Liver (tissue), 3 donors: ENCODE data around the gene SSPN.

Source experiments
- CTCF ChIP-seq: fragments of 150-350 bp; IDR thresholded peaks from 2 replicates; pipeline ENCODE4 v1.5.1; 2017; ENCODE audit warnings: improper control_type of control experiment, low read depth, low read length; ENCODE audit not compliant: missing input control
- EGR1 ChIP-seq, 2 donors: IDR thresholded peaks; 2 replicates each; pipeline ENCODE4 v1.6.1; 2016 to 2018; ENCODE audit warnings: antibody characterized with exemption in 2 of 2, low read depth in 2 of 2
- FOXA1 ChIP-seq: IDR thresholded peaks from 2 replicates; pipeline ENCODE4 v1.6.1; 2016; ENCODE audit warnings: antibody characterized with exemption
- FOXA2 ChIP-seq: IDR thresholded peaks from 2 replicates; pipeline ENCODE4 v1.6.1; 2016; ENCODE audit warnings: antibody characterized with exemption
- GABPA ChIP-seq, 2 donors: IDR thresholded peaks in 1 of 2; conservative IDR thresholded peaks in 1 of 2; 2 replicates each; pipeline ENCODE4 v1.6.1; 2016; ENCODE audit warnings: antibody characterized with exemption in 2 of 2, mild to moderate bottlenecking in 1 of 2, moderate library complexity in 1 of 2
- JUND ChIP-seq, 2 donors: IDR thresholded peaks; 2 replicates each; pipeline ENCODE4 v1.6.1; 2016; ENCODE audit warnings: antibody characterized with exemption in 2 of 2
- MAX ChIP-seq: IDR thresholded peaks from 2 replicates; pipeline ENCODE4 v1.6.1; 2016; ENCODE audit warnings: antibody characterized with exemption
- NR2F2 ChIP-seq: IDR thresholded peaks from 2 replicates; pipeline ENCODE4 v1.6.1; 2016; ENCODE audit warnings: antibody characterized with exemption
- RAD21 ChIP-seq, 2 donors: IDR thresholded peaks; 2 replicates each; pipeline ENCODE4 v1.6.1; 2016; ENCODE audit warnings: antibody characterized with exemption in 2 of 2, mild to moderate bottlenecking in 2 of 2
- REST ChIP-seq: IDR thresholded peaks from 2 replicates; pipeline ENCODE4 v1.6.1; 2016; ENCODE audit warnings: antibody characterized with exemption, mild to moderate bottlenecking
- SP1 ChIP-seq: IDR thresholded peaks from 2 replicates; pipeline ENCODE4 v1.6.1; 2018; ENCODE audit warnings: antibody characterized with exemption, mild to moderate bottlenecking
- TAF1 ChIP-seq: conservative IDR thresholded peaks from 2 replicates; pipeline ENCODE4 v1.6.1; 2016; ENCODE audit warnings: antibody characterized with exemption, mild to moderate bottlenecking
- YY1 ChIP-seq: IDR thresholded peaks from 2 replicates; pipeline ENCODE4 v1.6.1; 2016; ENCODE audit warnings: antibody characterized with exemption, mild to moderate bottlenecking
- ZBTB33 ChIP-seq: IDR thresholded peaks from 2 replicates; pipeline ENCODE4 v1.6.1; 2016; ENCODE audit warnings: antibody characterized with exemption
- donor health status: healthy.
- donor health status: healthy.

- no peak for TF ChIP-seq GABPA (IDR thresholded peaks at IDR 0.05 in 1 of 2, conservative IDR thresholded peaks at IDR 0.05 in 1 of 2)
- TF ChIP-seq NR2F2 = no peak
- TF ChIP-seq YY1 = no peak
- TF ChIP-seq CTCF = no peak
- no peak for TF ChIP-seq FOXA1
- no peak for TF ChIP-seq TAF1
- no peak for TF ChIP-seq SP1
- TF ChIP-seq MAX = no peak
- TF ChIP-seq RAD21 (IDR thresholded peaks at IDR 0.05) = no peak
- TF ChIP-seq REST = no peak
- no peak for TF ChIP-seq ZBTB33
- no peak for TF ChIP-seq JUND (IDR thresholded peaks at IDR 0.05)
- TF ChIP-seq FOXA2 = no peak
- no peak for TF ChIP-seq EGR1 (IDR thresholded peaks at IDR 0.05; ENCODE audit: low read depth in 2 of 2)
These were observed 39.0 kb upstream of the SSPN start for GRCh38 chr12:26156201-26156871.
